Measurements from ENCODE around the gene GLIS1. TPM values are rescaled to one million over a fixed set of nuclear protein-coding genes. Genes with fewer than 3 reads are reported as not detected.

Gene GLIS1
- total and polyA plus RNA-seq, 2 of the 8 experiments (the other 6 are each of a cell fraction or from before 2014, with no cell fraction given), result 0.15 to 0.22 TPM

DNA sequence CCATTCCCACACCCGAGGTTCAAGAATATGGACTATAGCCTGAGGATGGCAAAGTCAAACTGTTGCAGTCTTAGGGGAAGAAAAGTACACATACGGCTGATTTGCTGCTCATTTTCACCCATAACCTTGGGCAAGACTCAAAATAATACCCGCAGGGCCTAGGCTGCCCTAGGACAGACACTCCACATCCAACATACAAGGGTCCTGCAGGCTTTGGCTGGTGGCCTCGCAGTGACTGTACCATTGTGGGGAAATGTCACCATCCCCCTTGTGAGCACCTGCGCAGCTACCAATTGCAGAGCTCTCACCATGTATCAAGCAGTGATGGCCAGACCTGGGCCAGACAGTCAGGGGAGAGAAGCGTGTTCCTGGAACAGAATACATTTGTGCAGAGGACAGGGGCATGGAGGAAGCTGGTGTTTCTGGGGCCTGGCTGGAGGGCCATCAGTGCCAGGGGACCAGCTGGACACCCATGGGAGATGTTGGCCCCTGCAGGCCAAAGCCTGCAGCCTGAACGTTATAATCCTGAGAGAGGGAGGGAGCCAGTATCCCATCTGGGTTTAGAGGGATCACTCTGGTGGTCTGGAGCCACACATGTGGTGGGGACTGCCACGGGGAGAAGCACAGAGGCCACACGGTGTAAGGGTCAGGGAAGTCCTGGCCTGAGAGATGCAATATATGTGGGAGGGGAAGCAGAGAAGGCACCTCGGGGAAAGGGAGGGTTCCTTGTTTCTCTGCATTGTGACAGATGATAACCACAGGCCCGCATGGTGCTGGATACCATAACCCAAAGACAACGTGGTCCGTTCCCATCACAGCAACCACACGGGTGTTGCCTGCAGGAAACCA is 101.2 kb downstream of the GLIS1 start:
- no peak overlapping the region for H3K23ac ChIP-seq (ENCODE audit: insufficient read length)
- H2AK5ac ChIP-seq (ENCODE audit: low read depth, low read length), result no peak overlapping the region
- H3K23me2 ChIP-seq (ENCODE audit: low read depth, low read length), result peaks cover 7% of the 10 kb centered on the region; the same call in 1 of the 2 replicates
- no peak overlapping the region for H3K4ac ChIP-seq (replicated peaks; ENCODE audit: insufficient read length, low read depth, low read length)
- peaks cover 0 to 5% (median 4%) of the 10 kb centered on the region in 4 experiments; a peak in 5 of 7 replicates for H3K4me1 ChIP-seq (replicated peaks in 1 of 4; ENCODE audit: control insufficient read depth in 3 of 4, insufficient read depth in 4 of 4, low read length in 3 of 4)
- H2AFZ ChIP-seq (ENCODE audit: low read length), result no peak overlapping the region
- no peaks in the 10 kb centered on the region for H3K36me3 ChIP-seq (ENCODE audit: control insufficient read depth in 2 of 4, insufficient read depth in 4 of 4, low read length in 3 of 4)
- no peak overlapping the region for H3K18ac ChIP-seq (ENCODE audit: extremely low read depth, low read length)
- ChIA-PET POLR2A (ENCODE audit: partially characterized antibody) (interaction anchor here (1.6 kb wide), 1 partner anchor 98 kb away, joined by 3 read pairs; no protein-coding TSS in a partner anchor), CTCF (ENCODE audit: partially characterized antibody) (interaction anchor here (0.7 to 2.7 kb wide), 13 partner anchors 17 to 359 kb away, joined by 3 to 15 read pairs (median 4); no protein-coding TSS in a partner anchor)
- H2BK20ac ChIP-seq (ENCODE audit: low read length), result no peak overlapping the region
- no peaks in the 10 kb centered on the region for H3K27me3 ChIP-seq (replicated peaks in 1 of 4; ENCODE audit: control insufficient read depth in 3 of 4, extremely low read depth in 1 of 4, insufficient read depth in 3 of 4, low read length in 3 of 4)
- no peak overlapping the region for H4K5ac ChIP-seq (ENCODE audit: insufficient read length, low read depth, low read length)
- H4K8ac ChIP-seq (ENCODE audit: extremely low read depth, insufficient read depth, low read length), result no peak overlapping the region
- no peak overlapping the region for H2BK5ac ChIP-seq (ENCODE audit: low read depth, low read length)
- H4K91ac ChIP-seq (replicated peaks; ENCODE audit: insufficient read length, low read length), result no peak overlapping the region
- no peaks in the 10 kb centered on the region for H3K79me2 ChIP-seq (ENCODE audit: control insufficient read depth in 1 of 2, insufficient read depth in 2 of 2, low read length in 2 of 2)
- DNase-seq (ENCODE audit: low read depth in 1 of 2, low spot score in 2 of 2) (no peak), FAIRE-seq (no peak)
- no peak overlapping the region for H3K4me3 ChIP-seq (ENCODE audit: extremely low read depth in 1 of 4, insufficient read depth in 2 of 4, low read depth in 3 of 4, low read length in 4 of 4)
- 86% methylated on average over 14 of the region's 14 CpGs; no CpG with 5 or more reads in 1 of the 2 experiments for WGBS, 2 experiments (ENCODE audit: extremely low coverage in 1 of 2, insufficient coverage in 1 of 2, insufficient read length in 1 of 2, insufficient replicate concordance in 2 of 2, low coverage in 1 of 2, low lambda C conversion rate in 2 of 2, missing lambda C conversion rate in 1 of 2)
- no peak overlapping the region for H2BK15ac ChIP-seq (ENCODE audit: low read length)
- no peaks in the 10 kb centered on the region for H4K20me1 ChIP-seq (replicated peaks in 1 of 2; ENCODE audit: control insufficient read depth in 1 of 2, insufficient read depth in 2 of 2, low read length in 2 of 2)
- no peak overlapping the region for H3K27ac ChIP-seq (ENCODE audit: low read depth, low read length)
- no peak overlapping the region for H3K14ac ChIP-seq (ENCODE audit: insufficient read length)
- no peak overlapping the region for H2BK120ac ChIP-seq (replicated peaks; ENCODE audit: low read depth, low read length)
- no peaks in the 10 kb centered on the region for H3K79me1 ChIP-seq (ENCODE audit: low read depth, low read length)
- H3K56ac ChIP-seq (replicated peaks; ENCODE audit: insufficient read length, low read depth, low read length), result no peak overlapping the region
- H3K4me2 ChIP-seq (ENCODE audit: insufficient read depth in 1 of 2, low read depth in 2 of 2, low read length in 2 of 2), result no peak overlapping the region
- H2BK12ac ChIP-seq (ENCODE audit: low read depth, low read length), result no peak overlapping the region
- H3K9ac ChIP-seq (replicated peaks in 1 of 4; ENCODE audit: extremely low read depth in 1 of 4, low read depth in 3 of 4, low read length in 3 of 4), result no peak overlapping the region
- H3K9me3 ChIP-seq (ENCODE audit: insufficient read depth in 2 of 2, low read depth in 1 of 2, low read length in 1 of 2), result no peaks in the 10 kb centered on the region; a peak in 1 of 4 replicates
- no peak for TF ChIP-seq RFX5 (IDR thresholded peaks at IDR 0.05; ENCODE audit: borderline replicate concordance, low read depth, low read length)
- no peak for TF ChIP-seq KDM5A (IDR thresholded peaks at IDR 0.05; ENCODE audit: low read length)
- no peak for TF ChIP-seq TEAD4 (IDR thresholded peaks at IDR 0.05; ENCODE audit: low read depth, low read length)
- no peak for TF ChIP-seq KDM1A (IDR thresholded peaks at IDR 0.05; ENCODE audit: borderline replicate concordance, low read length)
- no peak for TF ChIP-seq GTF2F1 (IDR thresholded peaks at IDR 0.05; ENCODE audit: borderline replicate concordance, low read depth, low read length)
- TF ChIP-seq CBX8 (IDR thresholded peaks at IDR 0.05; ENCODE audit: borderline replicate concordance, low read depth, low read length), result no peak
- TF ChIP-seq, protein P1, sequence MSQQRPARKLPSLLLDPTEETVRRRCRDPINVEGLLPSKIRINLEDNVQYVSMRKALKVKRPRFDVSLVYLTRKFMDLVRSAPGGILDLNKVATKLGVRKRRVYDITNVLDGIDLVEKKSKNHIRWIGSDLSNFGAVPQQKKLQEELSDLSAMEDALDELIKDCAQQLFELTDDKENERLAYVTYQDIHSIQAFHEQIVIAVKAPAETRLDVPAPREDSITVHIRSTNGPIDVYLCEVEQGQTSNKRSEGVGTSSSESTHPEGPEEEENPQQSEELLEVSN (IDR thresholded peaks at IDR 0.05), result no peak

Measured in H1 (cell line).